HCT116 (cell line): Measurements from ENCODE around the gene MBLAC1. TPM values are rescaled to one million over a fixed set of nuclear protein-coding genes. Genes with fewer than 3 reads are reported as not detected.

Source experiments
- ATAC-seq: fragments of 200-7000 bp; cut with Tn5 transposase; 2 replicates; pipeline ENCODE4 v1.9.1; 2020; ENCODE audit warnings: mild to moderate bottlenecking, moderate library complexity
- BruUV-seq: library from RNA; stranded (reverse); fragments of 400-500 nt; replicated peaks from 2 replicates; lab custom pipeline; 2021; lab: Mats Ljungman, UMichigan
- CTCF ChIA-PET: fragments of 300-600 bp; sonication (Branson Sonifier 250); formaldehyde crosslinking; loops from one replicate; lab custom pipeline; 2021; ENCODE audit warnings: antibody characterized with exemption; lab: Charles Lee
- POLR2A ChIA-PET: fragments of 300-600, 350-600 bp; sonication (Branson Sonifier 250); formaldehyde crosslinking; loops from one replicate; lab custom pipeline; 2021; ENCODE audit warnings: antibody characterized with exemption; lab: Charles Lee
- RAD21 ChIA-PET, 2 experiments: fragments of 300-600 bp; sonication (Branson Sonifier 250); formaldehyde crosslinking; loops; one replicate each; lab custom pipeline; 2023; ENCODE audit warnings: low total read pairs in 2 of 2; ENCODE audit not compliant: uncharacterized antibody in 2 of 2, unreplicated experiment in 2 of 2, low non-redundant PET in 1 of 2; lab: Charles Lee
- DNase-seq: peaks from one replicate; pipeline ENCODE4 v3.0.0-alpha.2; 2010; ENCODE audit warnings: low read depth, low spot score
- H2AFZ ChIP-seq: fragments of 200-600 bp; shearing (Covaris generic), sonication (generic); 2 replicates; pipeline ENCODE4 v1.6.1; 2017; ENCODE audit warnings: low read depth, mixed run types, mixed read lengths, antibody characterized with exemption, low read length; ENCODE audit not compliant: poor library complexity, severe bottlenecking
- H3K27ac ChIP-seq: 2 replicates; pipeline ENCODE4 v1.5.1; 2012; ENCODE audit warnings: low read depth, low read length
- H3K27me3 ChIP-seq: fragments of 200-600 bp; sonication (generic); 2 replicates; pipeline ENCODE4 v1.6.1; 2016; ENCODE audit warnings: mixed run types, low read length, mixed read lengths; ENCODE audit not compliant: insufficient read depth
- H3K36me3 ChIP-seq, 2 experiments: fragments of 200-500 bp in 1 of 2; fragments of 200-600 bp in 1 of 2; sonication (Bioruptor generic) in 1 of 2; sonication (generic) in 1 of 2; 2 replicates each; pipeline versions ENCODE4 v1.5.1 to v1.6.1; 2014 to 2016; ENCODE audit warnings: low read length in 2 of 2, inconsistent platforms in 1 of 2, mixed read lengths in 1 of 2, mixed run types in 1 of 2; ENCODE audit not compliant: insufficient read depth in 2 of 2, control insufficient read depth in 1 of 2
- H3K4me1 ChIP-seq, 2 experiments: fragments of 200-600 bp in 1 of 2; sonication (generic) in 1 of 2; 2 replicates each; pipeline versions ENCODE4 v1.5.1 to v1.6.1; 2012 to 2017; ENCODE audit warnings: low read length in 2 of 2, inconsistent platforms in 1 of 2, mild to moderate bottlenecking in 1 of 2, mixed read lengths in 1 of 2, mixed run types in 1 of 2, moderate library complexity in 1 of 2; ENCODE audit not compliant: insufficient read depth in 2 of 2, control insufficient read depth in 1 of 2
- H3K4me2 ChIP-seq: fragments of 200-600 bp; sonication (generic); 2 replicates; pipeline ENCODE4 v1.6.1; 2017; ENCODE audit warnings: mixed run types, low read length, mixed read lengths
- H3K4me3 ChIP-seq, 2 experiments: fragments of 200-600 bp in 1 of 2; sonication (generic) in 1 of 2; replicated peaks in 1 of 2; 2 replicates each; pipeline ENCODE4 v1.5.1; 2011 to 2016; ENCODE audit warnings: low read length in 2 of 2, control low read depth in 1 of 2, low read depth in 1 of 2, mild to moderate bottlenecking in 1 of 2, mixed read lengths in 1 of 2, mixed run types in 1 of 2
- H3K79me2 ChIP-seq: fragments of 200-600 bp; sonication (generic); 2 replicates; pipeline ENCODE4 v1.6.1; 2017; ENCODE audit warnings: mild to moderate bottlenecking, mixed run types, low read length, moderate library complexity, mixed read lengths; ENCODE audit not compliant: insufficient read depth
- H3K9ac ChIP-seq: fragments of 200-600 bp; sonication (generic); 2 replicates; pipeline ENCODE4 v1.6.1; 2016; ENCODE audit warnings: low read length, mixed read lengths
- H3K9me2 ChIP-seq: fragments of 200-600 bp; sonication (generic), shearing (Covaris generic); 2 replicates; pipeline ENCODE4 v1.6.1; 2017; ENCODE audit warnings: mixed run types, mild to moderate bottlenecking, moderate library complexity; ENCODE audit not compliant: insufficient read depth
- H3K9me3 ChIP-seq, 2 experiments: fragments of 200-500 bp in 1 of 2; fragments of 200-600 bp in 1 of 2; sonication (Bioruptor generic) in 1 of 2; sonication (generic) in 1 of 2; 2 replicates each; pipeline ENCODE4 v1.6.1; 2014 to 2017; ENCODE audit warnings: low read length in 2 of 2, mixed read lengths in 2 of 2, inconsistent platforms in 1 of 2, low read depth in 1 of 2, mild to moderate bottlenecking in 1 of 2, mixed run types in 1 of 2, moderate library complexity in 1 of 2; ENCODE audit not compliant: control insufficient read depth in 1 of 2, insufficient read depth in 1 of 2
- H4K20me1 ChIP-seq: fragments of 200-600 bp; sonication (generic), shearing (Covaris generic); 2 replicates; pipeline ENCODE4 v1.6.1; 2017; ENCODE audit warnings: mixed run types, mild to moderate bottlenecking, moderate library complexity; ENCODE audit not compliant: insufficient read depth
- ATF3 ChIP-seq: IDR thresholded peaks from 2 replicates; pipeline ENCODE4 v1.6.1; 2012
- CEBPB ChIP-seq: IDR thresholded peaks from 2 replicates; pipeline ENCODE4 v1.6.1; 2012; ENCODE audit warnings: low read depth
- CTCF ChIP-seq, 3 experiments: fragments of 200-600 bp in 1 of 3; sonication (generic) in 1 of 3; IDR thresholded peaks in 2 of 3; conservative IDR thresholded peaks in 1 of 3; 2 replicates each; pipeline ENCODE4 v1.5.1; 2012 to 2017; ENCODE audit warnings: low read depth in 2 of 3, low read length in 2 of 3, antibody characterized with exemption in 1 of 3, borderline replicate concordance in 1 of 3, control low read depth in 1 of 3, mild to moderate bottlenecking in 1 of 3, mixed read lengths in 1 of 3, mixed run types in 1 of 3, moderate library complexity in 1 of 3; ENCODE audit not compliant: insufficient read depth in 1 of 3
- ELF1 ChIP-seq: IDR thresholded peaks from 2 replicates; pipeline ENCODE4 v1.6.1; 2012; ENCODE audit warnings: low read depth, borderline replicate concordance
- EZH2 ChIP-seq: fragments of 200-600 bp; sonication (generic); IDR thresholded peaks from 2 replicates; pipeline ENCODE4 v1.6.1; 2017; ENCODE audit warnings: antibody characterized with exemption, mixed run types
- EZH2phosphoT487 ChIP-seq: fragments of 200-600 bp; IDR thresholded peaks from 2 replicates; pipeline ENCODE4 v1.6.1; 2018; ENCODE audit warnings: antibody characterized with exemption, borderline replicate concordance
- MAX ChIP-seq: IDR thresholded peaks from 2 replicates; pipeline ENCODE4 v1.6.1; 2012
- POLR2AphosphoS5 ChIP-seq: IDR thresholded peaks from 2 replicates; pipeline ENCODE4 v1.6.1; 2011; ENCODE audit warnings: mild to moderate bottlenecking, low read depth, low read length, moderate library complexity
- REST ChIP-seq: IDR thresholded peaks from 2 replicates; pipeline ENCODE4 v1.6.1; 2012; ENCODE audit warnings: low read depth
- SIN3A ChIP-seq: IDR thresholded peaks from 2 replicates; pipeline ENCODE4 v1.6.1; 2012; ENCODE audit warnings: low read depth
- TCF7L2 ChIP-seq: IDR thresholded peaks from 2 replicates; pipeline ENCODE4 v1.7.0; 2011; ENCODE audit warnings: borderline replicate concordance, inconsistent platforms; ENCODE audit not compliant: insufficient read depth, insufficient read length; ENCODE audit errors: extremely low read depth
- YY1 ChIP-seq: IDR thresholded peaks from 2 replicates; pipeline ENCODE4 v1.6.1; 2011; ENCODE audit warnings: low read length, low read depth, moderate library complexity, mild to moderate bottlenecking; ENCODE audit not compliant: insufficient replicate concordance; ENCODE audit errors: extremely low read depth
- ZBTB33 ChIP-seq: IDR thresholded peaks from 2 replicates; pipeline ENCODE4 v1.6.1; 2011; ENCODE audit warnings: mild to moderate bottlenecking, low read length, moderate library complexity; ENCODE audit not compliant: insufficient replicate concordance; ENCODE audit errors: extremely low read depth
- ZFX ChIP-seq: fragments of 450-650 bp; IDR thresholded peaks from 2 replicates; pipeline ENCODE4 v1.6.1; 2017
- ZNF274 ChIP-seq: fragments of 200-500 bp; sonication (Bioruptor generic); IDR thresholded peaks from 2 replicates; pipeline ENCODE4 v1.6.1; 2014; ENCODE audit warnings: mild to moderate bottlenecking, low read depth, low read length, inconsistent platforms
- intact Hi-C: fragments of 100-400 bp; cut with micrococcal nuclease; formaldehyde crosslinking; loops from 2 replicates; pipeline ENCODE4 v1.10.0; 2022
- total RNA-seq: library from RNA; stranded (reverse); gene quantifications from one replicate; pipeline ENCODE4 v1.2.1, GENCODE V29; 2021; ENCODE audit not compliant: unreplicated experiment

Gene MBLAC1
- total RNA-seq, 1 experiment from 2014 or later, result 2.0 TPM

GRCh38 chr7:100177045-100178001, 50.6 kb downstream of the MBLAC1 start, which contains the start of the genes GPC2 and STAG3:
TSS of gene GPC2 (minus strand) at chr7:100177381. CDS start at chr7:100177199, 182 bp downstream.
TSS of gene STAG3 (plus strand) at chr7:100177918. CDS start at chr7:100180557, 2,639 bp downstream.
- H3K36me3 ChIP-seq, result no peaks in the 10 kb centered on the region
- no peaks in the 10 kb centered on the region for H3K9me2 ChIP-seq
- ATAC-seq, result peak; percentile 94
- ChIA-PET POLR2A (interaction anchor here (0.6 to 1.4 kb wide), 5 partner anchors 11 to 162 kb away, joined by 3 to 7 read pairs (median 4); partner anchors contain the start of genes LAMTOR4 and ZKSCAN1), CTCF (interaction anchor here (0.7 to 1.8 kb wide), 3 partner anchors 12 to 45 kb away, joined by 3 to 11 read pairs (median 3); no protein-coding TSS in a partner anchor), RAD21 (interaction anchor here in 1 of 2 experiments (0.6 to 0.7 kb wide), 2 partner anchors 12 to 124 kb away, joined by 3 to 5 read pairs; no protein-coding TSS in a partner anchor)
- DNase-seq, result peak; percentile 93
- H3K9ac ChIP-seq, result peak within 1 kb of the TSS; percentile 65
- no peaks in the 10 kb centered on the region for H3K79me2 ChIP-seq
- intact Hi-C loops, result no loop called here
- no peaks in the 10 kb centered on the region for H4K20me1 ChIP-seq
- peak within 1 kb of the TSS; percentile 41 for H2AFZ ChIP-seq
- H3K4me1 ChIP-seq, result peaks cover 3 to 12% of the 10 kb centered on the region in 2 experiments; a peak in 2 of 4 replicates
- no peaks in the 10 kb centered on the region for H3K9me3 ChIP-seq
- no TSS peak for BruUV-seq
- peak within 1 kb of the TSS; percentile 91 for H3K4me2 ChIP-seq
- peak within 1 kb of the TSS; percentile 72 to 85 for H3K4me3 ChIP-seq
- no peaks in the 10 kb centered on the region for H3K27me3 ChIP-seq
- H3K27ac ChIP-seq, result peak within 1 kb of the TSS; percentile 42; the same call in 1 of the 2 replicates
- no peak for TF ChIP-seq EZH2
- no peak for TF ChIP-seq ZNF274
- no peak for TF ChIP-seq ELF1
- TF ChIP-seq TCF7L2, result no peak
- peak; percentile 14 for TF ChIP-seq YY1
- TF ChIP-seq MAX, result peak; percentile 96
- no peak for TF ChIP-seq CTCF (IDR thresholded peaks at IDR 0.05 in 2 of 3, conservative IDR thresholded peaks at IDR 0.05 in 1 of 3; ENCODE audit: borderline replicate concordance in 1 of 3, insufficient read depth in 1 of 3, low read depth in 2 of 3, low read length in 2 of 3)
- TF ChIP-seq ZFX, result no peak
- TF ChIP-seq CEBPB, result no peak
- TF ChIP-seq REST, result no peak
- no peak for TF ChIP-seq ZBTB33
- TF ChIP-seq POLR2AphosphoS5, result peak; percentile 86
- no peak for TF ChIP-seq SIN3A
- no peak for TF ChIP-seq EZH2phosphoT487
- no peak for TF ChIP-seq ATF3
